Astrocyte (in vitro differentiated cells and primary cell): ENCODE data around the gene CWH43.

Experiments used
- CTCF ChIP-seq: IDR thresholded peaks from 2 replicates; pipeline ENCODE4 v1.5.1; 2011; ENCODE audit warnings: low read depth, mild to moderate bottlenecking, inconsistent platforms, low read length, moderate library complexity; ENCODE audit not compliant: insufficient read depth
- EZH2 ChIP-seq: IDR thresholded peaks from 2 replicates; pipeline ENCODE4 v1.6.1; 2012; ENCODE audit warnings: mild to moderate bottlenecking, low read length, inconsistent platforms; ENCODE audit not compliant: insufficient read depth

- TF ChIP-seq CTCF: no peak
- no peak for TF ChIP-seq EZH2
Observed at GRCh38 chr4:48958582-48958981, 27.5 kb upstream of the CWH43 start.
